Right renal pelvis (tissue), 4 donors: ENCODE measurements around the gene PAQR6. TPM values are rescaled to one million over a fixed set of nuclear protein-coding genes. Genes with fewer than 3 reads are reported as not detected.
"Not testable (repeated sequence)": the region's sequence is repeated elsewhere in the genome, so short reads cannot be mapped to it uniquely, and the experiment has no call there.

ENCODE experiments used
- DNase-seq, 4 donors: peaks; one replicate each; pipeline ENCODE4 v3.0.0-alpha.2; 2013; ENCODE audit warnings: low read depth in 4 of 4, low spot score in 3 of 4, missing footprints in 1 of 4
- polyA plus RNA-seq, 4 donors: library from polyadenylated mRNA; unstranded; fragments of 120-200 nt; gene quantifications; one replicate each; pipeline ENCODE4 v1.2.1, GENCODE V29; 2013; ENCODE audit not compliant: insufficient read length in 4 of 4

PAQR6 gene
- polyA plus RNA-seq, 4 donors = 2.5 to 5.0 (median 3.8) TPM

DNA sequence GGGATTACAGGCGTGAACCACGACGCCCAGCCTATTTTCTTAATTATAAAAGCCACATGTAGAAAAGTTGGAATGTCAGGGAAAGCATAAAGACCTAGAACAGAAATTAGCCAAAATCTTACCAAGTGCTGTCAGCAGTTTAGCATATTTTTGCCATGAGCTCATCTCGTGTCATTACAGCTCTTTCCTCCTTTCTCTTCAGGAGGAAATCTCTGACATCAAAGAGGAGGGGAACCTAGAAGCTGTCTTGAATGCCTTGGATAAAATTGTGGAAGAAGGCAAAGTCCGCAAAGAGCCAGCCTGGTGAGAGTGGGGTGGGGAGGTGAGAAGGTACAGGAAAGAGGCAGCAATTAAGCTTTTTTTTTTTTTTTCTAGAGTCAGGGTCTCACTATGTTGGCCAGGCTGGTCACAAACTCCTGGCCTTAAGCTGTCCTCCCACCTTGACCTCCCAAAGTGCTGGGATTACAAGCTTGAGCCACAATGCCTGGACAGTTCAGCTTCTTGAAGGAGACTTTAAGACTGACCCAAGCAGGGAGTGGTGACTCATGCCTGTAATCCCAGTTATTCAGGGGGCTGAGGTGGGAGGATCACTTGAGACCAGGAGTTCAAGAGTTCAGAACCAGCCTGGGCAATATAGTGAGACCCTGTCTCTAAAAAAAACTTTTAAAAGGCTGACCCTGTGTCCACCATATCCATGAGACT, 14.3 kb downstream of the PAQR6 start:
- no peak for DNase-seq

DNA sequence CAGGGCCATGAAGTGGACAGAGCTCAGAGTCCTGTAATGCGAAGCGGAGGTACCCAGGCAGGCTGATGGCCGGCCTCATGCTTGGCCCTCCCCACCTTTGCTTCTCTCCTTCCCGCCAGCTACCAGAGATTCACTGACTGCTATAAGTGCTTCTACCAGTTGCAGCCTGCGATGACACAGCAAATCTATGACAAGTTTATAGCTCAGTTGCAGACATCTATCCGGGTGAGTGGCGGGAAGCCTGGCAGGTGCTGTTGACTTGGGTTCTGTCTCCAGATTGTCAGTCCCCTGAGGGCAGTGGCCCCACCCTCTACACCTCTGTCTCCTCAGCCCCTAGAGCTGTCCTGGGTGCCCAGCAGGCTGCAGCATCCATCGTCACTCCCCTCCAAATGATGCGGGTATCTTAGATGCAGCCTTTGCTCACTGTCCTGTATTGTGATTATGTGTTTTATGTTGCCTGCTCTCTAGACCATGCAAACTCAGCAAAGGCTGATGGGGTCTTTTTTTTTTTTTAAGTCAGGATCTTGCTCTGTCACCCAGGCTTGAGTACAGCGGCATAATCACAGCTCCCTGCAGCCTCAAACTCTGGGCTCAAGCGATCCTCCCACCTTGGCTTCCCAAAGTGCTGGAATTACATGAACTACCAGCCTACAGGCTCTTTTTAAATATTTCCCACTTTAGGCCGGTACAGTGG, 15.5 kb downstream of the PAQR6 start:
- no peak for DNase-seq

DNA sequence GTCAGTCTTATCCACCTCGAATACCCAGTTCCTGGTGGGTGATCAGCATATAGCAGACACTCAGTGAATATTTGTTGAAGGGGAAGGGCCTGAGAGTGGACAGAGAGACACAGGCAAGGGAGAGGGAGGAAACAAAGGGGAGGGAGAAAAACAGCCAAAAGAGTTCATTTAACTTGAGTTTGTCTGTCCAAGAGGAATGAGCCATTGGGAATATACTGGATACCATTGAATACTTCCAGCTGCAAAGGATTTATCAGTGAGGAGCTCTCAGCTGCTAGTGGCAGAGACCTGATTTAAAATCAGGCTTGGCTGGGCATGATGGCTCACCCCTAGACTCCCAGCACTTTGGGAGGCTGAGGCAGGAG, 17.4 kb downstream of the PAQR6 start:
- no peak for DNase-seq

DNA sequence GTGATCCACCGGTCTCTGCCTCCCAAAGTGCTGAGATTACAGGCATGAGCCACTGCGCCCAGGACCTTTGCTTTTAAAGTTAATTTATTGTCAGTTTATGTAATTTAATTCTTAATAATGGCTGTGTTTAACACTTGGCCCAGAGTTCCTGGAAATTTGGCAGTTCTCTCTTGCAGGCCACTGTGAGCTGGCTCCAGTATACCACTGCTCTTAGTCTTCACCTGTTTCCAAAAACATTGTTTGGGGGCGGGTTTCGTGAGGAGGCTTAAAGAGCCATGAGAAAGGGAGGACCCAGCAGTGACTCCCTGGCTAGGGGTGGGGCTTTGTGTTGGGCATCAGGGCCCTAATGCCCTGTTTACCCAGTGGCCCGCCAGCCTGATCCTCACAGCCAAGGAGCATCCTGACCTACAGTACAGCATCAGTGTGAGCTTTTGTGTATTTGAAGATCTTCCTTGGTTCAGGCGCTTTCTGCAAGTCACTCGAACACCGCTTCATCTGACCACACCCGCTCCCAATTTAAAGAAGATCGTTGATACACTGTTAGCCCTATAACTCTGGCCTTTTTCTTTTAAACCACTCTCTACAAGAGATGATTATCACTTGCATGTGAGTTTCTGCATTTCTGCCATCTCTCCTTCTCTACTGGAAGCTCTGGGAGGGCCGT, 17.9 kb downstream of the PAQR6 start:
- no peak for DNase-seq

DNA sequence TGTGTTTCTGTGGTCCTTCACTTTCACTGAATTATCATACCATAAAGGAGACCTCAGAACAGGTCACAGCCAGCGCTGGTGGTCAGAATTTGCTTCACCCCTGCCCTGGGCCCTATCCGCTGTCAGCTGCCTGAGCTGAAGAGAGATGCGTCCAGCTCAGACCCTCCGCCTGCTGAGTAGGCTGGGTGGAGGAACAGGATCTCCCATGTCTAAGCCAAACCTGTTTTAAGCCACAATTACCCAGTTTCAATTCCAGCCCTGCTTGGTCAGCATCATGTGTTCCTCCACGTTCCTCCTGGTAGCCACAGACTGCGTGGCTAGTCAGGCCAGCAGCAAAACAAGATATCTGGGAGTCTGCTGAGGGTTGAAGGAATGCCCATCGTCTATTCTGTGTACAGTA, 19.4 kb downstream of the PAQR6 start:
- DNase-seq = no peak

DNA sequence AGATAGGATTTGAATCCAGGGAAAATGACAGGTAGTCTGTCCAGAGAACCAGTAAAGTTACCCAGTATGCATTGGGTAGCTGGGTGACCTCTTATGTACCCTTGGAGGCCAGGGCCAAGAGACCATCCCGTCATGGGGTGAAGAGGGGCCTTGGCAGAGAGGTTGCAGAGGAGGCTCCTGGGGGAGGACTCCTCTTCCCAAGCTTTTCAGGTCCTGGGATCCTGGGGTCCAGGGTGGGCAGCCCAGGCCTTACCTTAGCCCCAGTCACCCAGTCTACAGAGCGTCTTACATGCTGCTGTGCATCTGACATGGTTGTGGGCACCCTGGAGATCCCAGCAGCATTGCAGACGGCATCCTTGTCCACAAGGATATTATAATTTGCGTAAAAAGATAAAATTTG, 21.1 kb downstream of the PAQR6 start:
- DNase-seq = no peak

DNA sequence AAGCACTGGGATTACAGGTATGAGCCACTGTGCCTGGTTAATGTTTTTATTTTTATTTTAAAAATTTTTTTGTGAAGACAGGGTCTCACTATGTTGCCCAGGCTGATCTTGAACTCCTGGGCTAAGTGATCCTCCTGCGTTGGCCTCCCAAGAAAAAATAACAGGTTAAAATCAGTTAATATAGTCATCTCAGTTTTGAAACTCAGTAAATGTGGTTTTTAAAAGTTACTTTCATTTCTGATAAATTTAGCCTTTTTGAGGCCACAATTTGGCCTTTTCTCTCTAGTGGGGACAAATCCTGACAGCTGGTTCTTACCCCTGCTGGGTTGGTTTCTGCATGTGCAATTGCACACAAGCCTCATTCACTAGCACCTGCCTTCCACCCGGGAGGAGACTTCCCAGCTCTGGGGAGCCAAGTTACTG, 21.7 kb downstream of the PAQR6 start:
- no peak for DNase-seq

DNA sequence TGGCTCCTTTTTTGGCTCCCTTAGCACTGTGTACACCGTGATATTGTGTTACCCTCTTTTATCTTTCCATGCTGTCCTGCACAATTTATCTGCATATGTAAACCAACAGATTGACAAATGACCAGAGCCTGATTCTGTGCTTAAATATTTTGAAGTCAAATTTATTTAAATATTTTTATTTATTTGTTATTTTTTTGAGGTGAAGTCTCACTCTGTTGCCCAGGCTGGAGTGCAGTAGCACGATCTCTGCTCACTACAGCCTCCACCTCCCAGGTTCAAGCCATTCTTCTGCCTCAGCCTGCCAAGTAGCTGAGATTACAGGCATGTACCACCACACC, 22.2 kb downstream of the PAQR6 start:
- no peak for DNase-seq

DNA sequence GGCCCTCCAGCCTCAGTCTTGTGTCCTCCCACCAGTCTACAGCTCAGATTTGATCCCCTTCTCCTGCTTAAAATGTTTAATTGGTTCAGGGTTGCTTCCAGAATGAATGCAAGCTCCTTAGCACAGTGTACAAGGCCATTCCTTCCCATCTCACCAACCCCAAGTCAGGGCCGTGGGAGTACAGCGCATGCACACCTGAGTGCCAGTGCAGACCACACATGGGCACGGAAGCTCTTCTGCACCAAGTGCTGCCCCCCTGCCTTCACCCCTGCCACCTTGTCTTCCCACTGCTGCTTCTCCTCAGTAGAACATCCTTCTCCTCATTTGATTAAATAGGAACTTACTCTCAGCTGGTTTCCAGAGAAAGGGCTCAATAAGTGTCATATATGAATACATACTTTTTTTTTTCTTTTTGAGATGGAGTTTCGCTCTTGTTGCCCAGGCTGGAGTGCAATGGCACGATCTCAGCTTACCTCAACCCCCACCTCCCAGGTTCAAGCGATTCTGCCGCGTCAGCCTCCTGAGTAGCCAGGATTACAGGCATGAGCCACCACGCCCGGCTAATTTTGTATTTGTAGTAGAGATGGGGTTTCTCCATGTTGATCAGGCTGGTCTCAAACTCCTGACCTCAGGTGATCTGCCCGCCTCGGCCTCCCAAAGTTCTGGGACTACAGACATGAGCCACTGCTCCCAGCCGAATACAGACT, 25.7 kb downstream of the PAQR6 start:
- no peak for DNase-seq

DNA sequence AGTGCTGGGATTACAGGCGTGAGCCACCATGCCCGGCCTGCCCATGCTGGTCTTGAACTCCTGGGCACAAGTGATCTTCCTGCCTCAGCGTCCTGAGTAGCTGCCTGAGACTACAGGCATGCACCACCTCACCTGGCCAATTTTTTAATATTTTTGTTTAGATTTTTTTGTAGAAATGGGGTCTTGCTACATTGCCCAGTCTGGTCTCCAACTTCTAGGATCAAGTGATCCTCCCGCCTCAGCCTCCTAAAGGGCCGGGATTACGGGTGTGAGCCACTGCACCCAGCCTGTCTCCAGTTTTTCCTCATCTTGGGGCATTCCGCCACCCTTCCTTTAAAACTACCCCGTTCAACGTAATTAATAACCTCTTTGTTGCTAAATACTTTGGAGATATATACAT, 27.6 kb downstream of the PAQR6 start:
- DNase-seq = no peak

DNA sequence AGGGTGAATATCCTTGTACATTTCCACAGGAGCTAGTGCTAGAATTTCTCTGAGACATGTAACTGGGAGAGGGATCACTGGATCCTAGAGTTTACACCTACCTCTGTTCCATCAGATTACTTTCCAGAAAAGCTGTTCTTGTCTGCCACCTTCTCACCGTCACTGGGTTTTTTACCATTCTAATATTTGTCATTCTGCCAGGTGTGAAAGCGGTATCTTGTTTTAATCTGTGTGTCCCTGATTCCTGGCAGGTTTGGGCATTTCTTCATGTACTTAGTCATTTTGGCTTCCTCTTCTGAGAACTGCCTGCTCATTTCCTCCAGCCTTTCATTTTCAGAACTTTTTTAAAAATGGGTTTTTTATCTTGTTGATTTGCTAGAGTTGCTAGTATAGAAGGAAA, 30.0 kb downstream of the PAQR6 start:
- no peak for DNase-seq

DNA sequence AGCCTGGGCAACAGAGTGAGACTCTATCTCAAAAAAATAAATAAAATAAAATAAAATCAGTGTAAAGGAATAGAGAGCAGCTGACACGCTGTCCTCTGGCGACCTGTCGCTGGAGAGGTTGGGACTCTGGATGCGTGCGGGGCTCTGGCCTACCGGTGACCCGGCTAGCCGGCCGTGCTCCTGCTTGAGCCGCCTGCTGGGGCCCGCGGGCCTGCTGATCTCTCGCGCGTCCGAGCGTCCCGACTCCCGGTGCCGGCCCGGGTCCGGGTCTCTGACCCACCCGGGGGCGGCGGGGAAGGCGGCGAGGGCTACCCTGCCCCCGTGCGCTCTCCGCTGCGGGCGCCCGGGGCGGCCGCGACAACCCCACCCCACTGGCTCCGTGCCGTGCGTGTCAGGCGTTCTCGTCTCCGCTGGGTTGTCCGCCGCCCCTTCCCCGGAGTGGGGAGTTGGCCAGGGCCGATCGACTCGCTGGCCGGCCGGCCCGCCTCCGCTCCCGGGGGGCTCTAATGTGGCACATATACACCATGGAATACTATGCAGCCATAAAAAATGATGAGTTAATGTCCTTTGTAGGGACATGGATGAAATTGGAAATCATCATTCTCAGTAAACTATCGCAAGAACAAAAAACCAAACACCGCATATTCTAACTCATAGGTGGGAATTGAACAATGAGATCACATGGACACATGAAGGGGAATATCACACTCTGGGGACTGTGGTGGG, 31.3 kb downstream of the PAQR6 start:
- DNase-seq = not testable (repeated sequence)

DNA sequence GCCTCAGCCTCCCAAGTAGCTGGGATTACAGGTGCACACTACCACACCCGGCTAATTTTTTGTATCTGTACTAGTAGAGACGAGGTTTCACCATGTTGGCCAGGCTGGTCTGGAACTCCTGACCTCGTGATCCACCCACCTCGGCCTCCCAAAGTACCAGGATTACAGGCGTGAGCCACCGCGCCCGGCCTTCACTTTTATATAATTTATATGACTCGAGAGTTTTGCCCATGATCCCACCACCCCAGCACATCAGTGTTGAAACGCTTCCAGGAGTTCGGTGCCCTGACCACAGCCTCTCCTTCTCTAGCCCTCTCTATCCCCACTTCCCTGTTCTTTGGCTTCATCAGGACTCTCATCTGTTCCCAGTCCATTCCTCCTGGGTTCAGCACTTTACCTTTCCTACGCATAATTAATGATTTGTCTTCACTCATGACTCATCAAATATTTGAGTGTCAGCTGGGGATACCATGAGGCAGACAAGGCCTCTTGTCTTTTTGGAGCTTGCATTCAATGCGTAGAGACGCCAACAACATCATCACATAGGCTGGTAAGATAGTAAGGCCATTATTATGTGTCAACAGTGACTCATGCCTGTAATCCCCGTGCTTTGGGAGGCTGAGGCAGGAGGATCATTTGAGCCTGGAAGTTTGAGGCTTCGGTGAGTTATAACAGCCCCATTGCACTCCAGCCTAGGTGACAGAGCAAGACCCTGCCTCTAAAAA, 33.7 kb downstream of the PAQR6 start:
- no peak for DNase-seq

DNA sequence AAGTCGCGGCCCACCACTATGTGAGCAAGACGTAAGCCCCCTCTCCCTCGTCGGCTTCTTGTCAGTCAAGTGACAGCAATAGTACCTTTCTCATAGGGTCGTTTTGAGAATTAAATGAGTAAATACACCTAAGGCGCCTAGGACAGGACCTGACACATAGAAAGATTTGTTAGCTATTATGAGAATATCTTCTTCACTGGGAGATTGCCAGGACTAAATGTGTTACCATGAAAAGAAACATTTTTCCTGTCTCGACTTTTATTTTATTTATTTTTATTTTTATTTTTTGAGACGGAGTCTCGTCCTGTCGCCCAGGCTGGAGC, 34.3 kb downstream of the PAQR6 start:
- no peak for DNase-seq

DNA sequence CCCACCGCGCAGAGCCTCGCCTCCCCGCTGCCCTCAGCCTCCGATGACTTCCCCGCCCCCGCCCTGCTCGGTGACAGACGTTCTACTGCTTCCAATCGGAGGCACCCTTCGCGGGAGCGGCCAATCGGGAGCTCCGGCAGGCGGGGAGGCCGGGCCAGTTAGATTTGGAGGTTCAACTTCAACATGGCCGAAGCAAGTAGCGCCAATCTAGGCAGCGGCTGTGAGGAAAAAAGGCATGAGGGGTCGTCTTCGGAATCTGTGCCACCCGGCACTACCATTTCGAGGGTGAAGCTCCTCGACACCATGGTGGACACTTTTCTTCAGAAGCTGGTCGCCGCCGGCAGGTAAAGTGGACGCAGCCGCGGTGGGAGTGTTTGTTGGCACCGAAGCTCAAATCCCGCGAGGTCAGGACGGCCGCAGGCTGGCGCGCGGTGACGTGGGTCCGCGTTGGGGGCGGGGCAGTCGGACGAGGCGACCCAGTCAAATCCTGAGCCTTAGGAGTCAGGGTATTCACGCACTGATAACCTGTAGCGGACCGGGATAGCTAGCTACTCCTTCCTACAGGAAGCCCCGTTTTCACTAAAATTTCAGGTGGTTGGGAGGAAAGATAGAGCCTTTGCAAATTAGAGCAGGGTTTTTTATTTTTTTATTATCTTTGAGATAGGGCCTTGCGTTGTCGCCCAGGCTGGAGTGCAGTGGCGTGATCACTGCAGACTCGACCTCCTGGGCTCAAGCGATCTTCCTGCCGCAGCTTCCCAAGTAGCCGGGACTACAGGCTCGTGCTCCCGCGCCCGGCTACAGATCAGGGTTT, 34.8 kb downstream of the PAQR6 start, which contains the start of gene PMF1:
Gene PMF1 (plus strand): TSS at position 175 of the 811 bp plus-strand sequence. CDS start 9 bp downstream, at position 184.
- peak; percentile 94 to 96 (median 94) for DNase-seq

DNA sequence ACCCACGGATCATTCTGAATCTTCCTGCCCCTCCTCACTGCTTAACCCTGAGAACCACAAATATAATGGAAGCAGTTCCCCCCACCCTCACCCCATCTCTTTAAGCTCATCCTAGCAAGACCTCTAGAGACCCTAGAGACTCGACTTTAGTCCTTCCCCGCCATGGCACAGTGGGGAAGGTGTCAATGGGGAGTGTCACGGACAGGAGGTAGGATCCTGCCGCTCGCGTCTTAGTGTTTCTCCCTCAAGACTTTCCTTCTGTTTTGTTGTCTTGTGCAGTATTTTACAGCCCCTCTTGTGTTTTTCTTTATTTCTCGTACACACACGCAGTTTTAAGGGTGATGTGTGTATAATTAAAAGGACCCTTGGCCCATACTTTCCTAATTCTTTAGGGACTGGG, 35.7 kb downstream of the PAQR6 start:
- no peak for DNase-seq

DNA sequence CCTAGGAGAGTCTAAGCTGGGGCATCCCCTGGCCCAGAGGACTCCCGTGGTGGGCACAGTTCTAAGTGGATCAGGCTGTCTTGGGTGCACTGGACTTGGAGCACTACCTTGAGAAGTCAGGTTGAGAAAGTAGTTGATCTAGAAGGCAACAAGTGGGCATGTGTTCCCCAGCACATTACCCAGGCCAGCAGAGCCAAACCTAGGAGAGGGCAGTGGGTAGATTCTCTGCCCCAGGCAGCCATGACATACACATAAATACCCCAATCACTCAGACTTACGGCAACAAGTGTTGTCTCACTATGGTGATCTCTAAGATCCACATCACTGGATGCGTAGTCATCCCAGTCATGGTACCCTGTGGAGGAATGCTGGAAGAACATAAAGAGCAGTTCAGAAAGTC, 36.6 kb downstream of the PAQR6 start:
- no peak for DNase-seq

DNA sequence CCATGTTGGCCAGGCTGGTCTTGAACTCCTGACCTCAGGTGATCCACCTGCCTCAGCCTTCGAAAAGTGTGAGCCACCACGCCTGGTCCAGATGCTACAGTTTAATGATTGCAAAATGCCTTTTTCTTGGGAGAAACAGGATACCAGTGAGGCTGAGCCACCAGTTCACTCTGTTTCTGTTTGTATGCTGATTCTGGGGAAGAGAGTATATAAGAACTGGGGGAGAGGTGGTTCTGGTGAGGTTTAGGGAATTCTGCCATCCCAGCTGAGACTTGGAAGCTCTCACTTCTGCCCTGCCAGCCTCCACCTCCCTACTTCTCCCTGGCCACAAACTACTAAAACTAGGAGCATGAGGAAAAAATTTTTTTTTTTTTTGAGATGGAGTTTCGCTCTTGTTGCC, 43.2 kb downstream of the PAQR6 start:
- no peak for DNase-seq

DNA sequence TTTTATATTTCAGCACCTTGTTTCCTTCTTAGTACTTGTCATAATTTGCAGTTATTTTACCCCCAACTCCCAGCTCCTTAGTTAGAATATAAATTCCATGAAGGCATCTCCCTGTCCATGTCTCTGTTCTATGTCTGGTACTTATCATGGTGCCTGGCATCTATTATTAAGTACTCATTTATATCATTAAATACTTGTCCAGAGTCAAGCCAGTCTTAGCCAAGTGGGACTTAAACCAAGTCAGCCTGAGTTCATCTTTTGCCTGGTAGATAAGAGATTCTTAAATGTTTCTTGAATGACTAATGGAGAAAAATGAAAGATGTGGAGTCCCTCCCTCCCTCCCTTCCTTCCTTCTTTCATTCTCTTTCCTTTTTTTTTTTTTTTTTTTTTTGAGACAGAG, 44.5 kb downstream of the PAQR6 start:
- DNase-seq = no peak
